Stimulated activated CD8-positive, alpha-beta memory T cell treated with anti-CD3 and anti-CD28 coated beads, Interleukin-12 subunit alpha, Interleukin-12 subunit beta, amount 100 ng/mL, for 1 hour (primary cell): ENCODE measurements around the gene OR9Q2.
"Not testable (repeated sequence)": the region's sequence is repeated elsewhere in the genome, so short reads cannot be mapped to it uniquely, and the experiment has no call there.

ENCODE experiments used
- DNase-seq: peaks from one replicate; pipeline ENCODE4 v3.0.0-alpha.2; 2020; ENCODE audit warnings: low read depth

The OR9Q2 gene, protein sequence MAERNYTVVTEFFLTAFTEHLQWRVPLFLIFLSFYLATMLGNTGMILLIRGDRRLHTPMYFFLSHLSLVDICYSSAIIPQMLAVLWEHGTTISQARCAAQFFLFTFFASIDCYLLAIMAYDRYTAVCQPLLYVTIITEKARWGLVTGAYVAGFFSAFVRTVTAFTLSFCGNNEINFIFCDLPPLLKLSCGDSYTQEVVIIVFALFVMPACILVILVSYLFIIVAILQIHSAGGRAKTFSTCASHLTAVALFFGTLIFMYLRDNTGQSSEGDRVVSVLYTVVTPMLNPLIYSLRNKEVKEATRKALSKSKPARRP

DNA sequence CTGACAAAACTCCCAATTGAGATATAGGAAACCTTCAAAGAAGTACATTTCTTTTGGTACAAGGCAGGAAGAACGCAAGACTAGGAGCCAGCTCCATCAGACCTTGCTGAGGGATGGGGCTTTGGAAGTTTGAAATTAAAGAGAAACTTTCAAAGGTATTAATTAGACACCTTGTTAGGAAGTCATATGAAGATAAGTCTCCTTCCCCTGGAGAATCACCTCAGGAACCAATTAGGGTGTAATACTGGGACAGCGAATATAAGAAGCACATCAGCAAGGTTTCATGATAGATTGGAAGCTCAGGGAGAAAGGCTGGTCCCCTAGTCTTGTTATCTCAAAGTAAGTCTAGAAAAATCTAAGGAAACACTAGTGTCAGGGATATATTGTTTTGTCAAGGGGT lies at the start of gene OR9Q2:
OR9Q2 (plus strand) TSS at position 301 of the 400 bp plus-strand sequence. CDS start 1,421 bp downstream, outside the sequence.
- no peak for DNase-seq

DNA sequence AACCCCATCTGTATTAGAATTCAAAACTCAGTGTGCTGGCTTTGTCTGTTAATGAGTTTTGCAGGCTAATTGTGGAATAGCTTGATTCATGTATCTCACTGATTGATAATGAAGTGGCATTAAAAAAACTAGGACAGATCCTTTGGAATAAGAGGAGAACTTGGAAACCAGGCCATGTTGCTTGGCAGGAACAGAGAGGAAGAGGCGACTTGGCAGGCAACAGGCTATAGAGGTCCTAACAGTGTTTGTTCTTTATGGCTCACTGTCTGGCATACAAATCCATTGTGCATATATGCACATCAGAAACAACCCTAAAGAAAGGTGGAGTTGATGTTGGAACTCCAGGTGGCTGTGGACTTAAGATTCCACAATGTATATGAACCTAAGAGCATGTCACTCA lies 46.1 kb upstream of the OR9Q2 start:
- no peak for DNase-seq

DNA sequence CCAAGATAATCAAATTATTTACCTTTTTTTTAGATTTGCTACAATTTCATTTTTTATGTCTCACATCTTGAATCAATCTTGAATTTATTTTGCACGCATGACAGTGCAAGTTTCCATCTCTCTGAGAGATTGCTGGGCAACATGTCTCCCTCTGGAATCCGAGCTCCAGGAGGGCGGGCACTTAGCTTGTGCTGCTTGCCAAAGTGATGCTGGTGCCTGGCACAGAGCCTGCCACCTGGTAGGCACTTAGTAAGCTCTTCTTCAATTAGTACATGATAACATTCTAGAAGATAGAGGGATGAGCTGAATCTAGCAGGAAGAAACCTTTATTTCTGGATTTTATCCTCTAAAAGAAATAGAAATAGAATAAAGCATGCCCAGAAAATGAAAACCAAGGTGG lies 36.1 kb upstream of the OR9Q2 start:
- DNase-seq: no peak

DNA sequence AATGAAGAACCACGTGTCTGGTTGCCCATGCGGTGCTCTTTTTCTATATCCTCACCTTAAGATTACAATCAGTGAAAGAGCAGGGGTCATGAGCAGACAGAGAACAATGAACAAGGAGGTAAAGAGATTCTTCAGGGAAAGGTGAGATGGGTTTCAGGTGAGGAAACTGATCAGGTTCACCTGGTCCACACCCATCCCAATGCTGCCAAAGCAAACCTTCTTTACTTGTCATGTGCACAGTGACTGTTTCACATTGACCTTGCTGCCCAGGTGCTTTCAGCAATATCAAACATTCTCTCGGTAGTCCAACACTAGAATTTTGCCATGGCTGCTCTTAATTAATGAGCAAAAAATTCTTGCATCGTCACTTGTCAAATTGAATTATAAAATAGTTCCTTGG lies 24.5 kb upstream of the OR9Q2 start:
- no peak for DNase-seq

DNA sequence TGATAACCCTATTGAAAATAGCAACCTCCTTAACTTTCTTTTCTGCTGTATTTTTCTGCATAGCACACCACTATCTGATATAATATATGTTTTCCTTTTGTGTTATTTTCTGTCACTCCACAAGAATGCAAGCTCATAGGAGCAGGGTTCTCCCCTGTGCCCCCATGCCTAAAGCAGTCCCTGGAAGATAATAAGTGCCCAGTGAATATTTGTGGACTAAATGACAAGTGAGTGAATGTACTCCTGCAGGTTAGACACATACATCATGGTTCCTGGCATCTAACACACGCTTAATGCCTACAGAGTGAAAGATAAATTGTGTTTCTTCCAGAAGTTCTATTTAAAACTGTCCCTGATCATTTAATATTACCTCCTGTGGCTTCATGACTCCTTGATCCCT lies 23.9 kb upstream of the OR9Q2 start:
- DNase-seq: no peak

DNA sequence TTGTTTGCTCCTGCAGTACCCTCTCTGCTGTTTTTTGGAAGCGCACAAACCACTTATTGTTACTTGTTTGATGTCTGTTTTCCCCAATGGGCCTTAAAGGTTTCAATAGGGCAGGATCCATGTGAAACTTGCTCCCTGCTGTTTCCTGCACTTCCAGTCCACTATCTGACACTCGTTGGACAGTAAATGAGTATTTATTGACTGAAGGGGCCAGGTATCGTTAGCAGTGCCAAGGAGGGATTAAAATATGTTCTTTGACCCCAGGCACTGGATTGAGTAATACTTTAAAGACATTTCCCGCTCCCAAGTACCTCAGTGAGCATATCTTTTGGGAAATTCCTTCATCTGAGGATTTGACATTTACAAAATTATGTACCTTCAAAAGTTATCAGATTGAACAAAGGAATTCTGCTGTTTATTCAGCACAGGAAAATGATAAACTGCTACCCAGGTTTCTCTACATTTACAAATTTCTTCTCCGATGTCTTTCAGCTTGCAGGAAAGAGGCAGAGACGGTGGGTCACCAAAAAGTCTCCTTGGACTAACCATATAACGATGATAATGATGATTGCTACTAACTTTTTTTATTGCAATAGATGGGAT lies 23.3 kb upstream of the OR9Q2 start:
- no peak for DNase-seq

DNA sequence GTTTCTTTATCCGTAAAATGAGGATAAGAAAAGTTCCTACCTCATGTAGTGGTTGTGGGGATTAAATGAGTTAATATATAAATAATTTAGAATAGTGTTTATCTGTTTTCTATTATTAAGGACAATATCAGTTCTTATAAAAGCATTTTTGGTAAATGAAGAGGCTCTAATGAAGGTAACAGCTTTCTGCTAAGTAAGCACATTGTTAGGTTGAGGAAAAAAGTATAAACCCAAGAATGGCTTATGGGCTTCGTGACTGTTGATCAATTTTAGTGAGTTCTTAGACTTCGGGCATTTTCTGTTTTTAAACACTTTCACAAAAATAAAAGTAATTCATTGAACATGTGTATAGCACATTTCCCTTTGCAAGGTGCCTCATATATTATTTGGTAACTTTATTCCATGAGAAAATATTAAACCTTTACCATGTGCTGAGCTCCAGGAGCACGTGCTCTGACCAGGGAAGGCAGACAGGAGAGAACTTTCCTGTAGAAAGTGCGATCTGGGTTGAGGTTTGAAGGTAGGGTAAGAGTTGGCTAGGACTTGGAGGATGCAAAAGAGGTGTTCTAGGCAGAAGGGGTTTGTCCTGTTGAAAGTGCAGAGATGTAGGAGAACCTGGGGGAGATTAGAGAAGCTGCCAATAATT lies 11.3 kb upstream of the OR9Q2 start:
- no peak for DNase-seq

DNA sequence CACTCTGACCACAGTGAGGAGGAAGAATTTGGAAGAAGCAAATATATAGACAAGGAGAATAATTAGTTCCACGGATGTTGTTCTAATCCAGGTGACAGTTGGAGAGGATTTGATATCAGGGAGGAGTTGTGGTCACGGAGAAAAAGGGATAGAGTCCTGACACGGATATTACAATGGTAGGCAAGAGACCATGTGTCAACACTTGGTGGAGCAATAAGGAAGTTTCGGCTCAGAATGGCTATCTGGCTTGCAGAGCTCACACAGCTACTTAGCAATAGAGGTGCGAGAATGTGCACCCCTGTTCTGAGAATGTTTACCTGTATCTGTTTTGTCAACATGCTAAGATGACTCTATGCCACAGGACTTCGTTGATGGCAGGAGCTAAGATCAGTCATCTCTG lies 10.4 kb upstream of the OR9Q2 start:
- no peak for DNase-seq

DNA sequence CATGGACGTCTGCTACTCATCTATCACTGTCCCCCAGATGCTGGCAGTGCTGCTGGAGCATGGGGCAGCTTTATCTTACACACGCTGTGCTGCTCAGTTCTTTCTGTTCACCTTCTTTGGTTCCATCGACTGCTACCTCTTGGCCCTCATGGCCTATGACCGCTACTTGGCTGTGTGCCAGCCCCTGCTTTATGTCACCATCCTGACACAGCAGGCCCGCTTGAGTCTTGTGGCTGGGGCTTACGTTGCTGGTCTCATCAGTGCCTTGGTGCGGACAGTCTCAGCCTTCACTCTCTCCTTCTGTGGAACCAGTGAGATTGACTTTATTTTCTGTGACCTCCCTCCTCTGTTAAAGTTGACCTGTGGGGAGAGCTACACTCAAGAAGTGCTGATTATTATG lies 9.2 kb upstream of the OR9Q2 start:
- no peak for DNase-seq

DNA sequence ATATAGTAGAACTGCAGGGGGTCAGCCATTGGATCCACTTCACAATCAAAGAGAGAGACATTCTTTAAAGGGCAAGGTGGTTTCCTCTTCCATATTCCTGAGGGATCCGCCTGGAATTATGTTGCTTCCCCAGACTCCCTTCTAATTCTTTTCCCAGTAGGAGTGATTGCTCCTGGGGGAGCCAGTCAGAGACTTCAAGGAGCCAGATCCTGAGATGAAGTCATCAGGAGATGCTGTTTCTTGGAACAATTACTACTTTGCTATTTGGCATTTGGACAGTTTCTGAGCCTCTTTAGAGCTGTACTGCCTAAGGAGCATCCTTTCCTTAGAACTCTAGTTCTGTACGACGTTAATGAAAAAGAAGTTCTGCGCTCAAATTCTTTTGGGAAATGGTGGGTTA lies 1.9 kb upstream of the OR9Q2 start:
- DNase-seq: no peak

DNA sequence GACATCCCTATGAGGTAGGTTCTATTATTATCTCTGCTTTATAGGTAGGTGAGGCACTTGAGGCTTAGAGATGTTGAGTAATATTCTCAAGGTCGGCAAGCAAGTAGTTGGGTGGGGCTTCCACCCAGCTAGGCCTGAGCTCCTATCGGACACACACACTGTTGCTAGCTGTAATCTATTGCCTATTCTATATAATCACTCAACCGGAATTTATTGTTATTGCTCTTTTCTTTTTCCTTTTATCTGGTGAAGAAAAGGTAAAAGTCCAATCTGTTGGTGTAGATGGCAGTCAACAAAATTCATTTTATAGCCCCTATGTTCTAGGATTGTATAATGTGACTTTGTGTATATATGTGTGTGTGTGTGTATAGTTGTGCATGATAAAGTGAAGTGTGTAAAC lies 3.4 kb downstream of the OR9Q2 start:
- DNase-seq: no peak

DNA sequence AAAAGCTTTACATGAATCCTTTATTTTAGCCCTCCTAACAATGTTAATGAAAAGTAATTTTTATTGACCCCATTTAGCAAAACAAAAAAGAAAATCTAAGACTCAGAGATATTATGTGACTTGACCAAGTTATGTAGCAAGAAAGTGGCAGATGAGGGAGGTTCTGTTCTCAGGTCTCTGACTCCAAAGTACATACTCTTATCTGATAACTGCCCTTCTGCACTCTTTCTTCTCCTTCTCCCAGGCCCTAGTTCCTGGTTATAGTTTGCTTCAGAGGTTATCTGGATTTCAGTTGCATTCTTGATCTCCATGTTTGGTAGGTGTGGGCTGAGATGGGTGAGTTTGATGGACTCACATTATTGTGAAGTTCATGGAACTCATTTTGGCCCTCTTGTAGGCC lies 4.5 kb downstream of the OR9Q2 start:
- no peak for DNase-seq

DNA sequence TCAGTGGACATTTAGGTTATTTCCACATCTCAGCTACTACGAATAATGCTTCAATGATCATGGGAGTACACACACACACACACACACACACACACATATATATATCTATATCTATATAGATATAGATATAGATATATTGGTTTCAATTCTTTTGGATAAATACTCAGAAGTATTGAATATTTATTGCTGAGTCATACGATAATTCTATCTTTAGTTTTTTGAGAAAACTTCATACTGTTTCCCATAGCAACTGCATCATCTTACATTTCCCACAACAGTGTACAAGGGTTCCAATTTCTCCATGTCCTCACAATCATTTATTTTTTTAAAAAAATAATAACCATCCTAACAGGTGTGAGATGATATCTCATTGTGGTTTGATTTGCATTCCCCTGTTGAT lies 7.1 kb downstream of the OR9Q2 start:
- DNase-seq: no peak

DNA sequence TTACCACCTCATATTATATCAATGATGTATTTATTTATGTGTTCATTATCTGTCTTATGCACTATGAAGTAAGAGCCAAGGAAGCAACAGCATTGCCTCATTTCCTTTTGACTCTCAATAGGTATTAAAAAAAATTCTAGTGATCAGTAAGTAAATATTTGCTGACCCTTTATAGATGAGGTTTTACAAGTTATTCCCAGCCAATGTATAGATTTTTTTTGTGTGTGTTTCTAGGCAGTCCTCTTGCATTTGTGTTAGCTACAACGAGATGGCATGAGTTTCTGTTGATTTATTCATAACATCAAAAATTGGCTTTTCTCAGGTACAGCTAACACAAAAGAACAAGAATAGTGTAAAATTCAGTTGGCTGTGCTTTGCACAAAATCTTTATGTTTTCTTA lies 10.4 kb downstream of the OR9Q2 start:
- DNase-seq: no peak

DNA sequence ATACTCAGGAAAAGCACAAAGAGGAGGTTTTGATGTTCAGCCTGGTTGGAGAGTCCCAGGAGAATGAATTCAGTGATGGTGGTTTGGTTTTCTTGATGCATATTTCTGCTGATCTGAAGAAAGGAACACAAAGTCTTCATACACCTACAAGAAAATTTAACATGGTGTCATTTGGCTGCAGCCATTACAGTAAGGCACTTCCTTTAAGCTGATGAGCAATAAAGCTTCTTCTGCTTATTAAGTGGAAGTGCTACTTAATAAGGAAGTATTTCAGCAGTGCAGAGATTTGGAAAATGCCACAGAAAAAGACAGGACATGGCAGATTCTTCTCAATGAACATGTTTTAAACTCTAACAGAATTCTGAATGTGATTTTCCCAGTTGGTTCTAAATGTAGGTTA lies 15.2 kb downstream of the OR9Q2 start, which contains the start of gene OR1S2:
OR1S2 (minus strand) TSS at position 101 of the 400 bp plus-strand sequence; CDS start at position 101, 0 bp downstream.
- no peak for DNase-seq

DNA sequence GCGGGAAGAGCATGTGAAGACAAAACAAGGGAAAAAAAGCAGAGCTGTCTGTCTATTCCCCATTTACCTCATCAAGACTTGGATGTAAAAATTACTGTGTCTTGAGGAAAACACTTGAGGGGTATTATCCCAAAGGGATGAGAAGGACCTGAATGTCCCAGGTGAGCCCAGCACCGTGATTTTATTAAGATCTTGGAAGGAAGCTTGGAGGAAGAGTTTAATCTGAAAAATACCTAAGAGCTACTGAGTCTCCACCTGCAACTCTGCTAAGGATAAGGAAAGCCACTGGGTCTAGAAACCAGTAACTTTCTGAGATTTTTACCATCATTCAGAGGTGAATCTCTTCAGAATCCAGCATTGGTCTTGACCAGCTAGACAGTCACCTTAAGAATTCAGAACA lies 23.6 kb downstream of the OR9Q2 start, which contains the start of gene OR1S1:
OR1S1 (plus strand) TSS at position 301 of the 400 bp plus-strand sequence.
- DNase-seq: not testable (repeated sequence)

DNA sequence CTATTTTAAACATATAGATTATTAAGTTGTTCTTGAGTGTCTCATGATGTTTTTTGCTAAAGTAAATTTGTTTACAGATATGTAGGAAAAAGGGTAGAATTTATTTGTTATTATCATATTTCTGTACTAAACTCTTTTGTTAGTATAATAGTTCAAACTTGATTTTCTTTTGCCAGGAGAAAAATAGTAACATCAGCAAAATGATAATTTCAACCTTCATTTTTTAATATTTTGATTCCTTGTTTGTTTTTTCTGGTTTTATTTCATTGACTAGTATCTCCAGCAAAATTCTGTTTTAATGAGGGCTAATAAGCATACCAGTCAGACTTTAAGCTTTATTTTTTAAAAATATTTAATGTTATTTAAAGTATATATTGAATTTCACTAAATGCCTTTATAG lies 27.6 kb downstream of the OR9Q2 start:
- no peak for DNase-seq

DNA sequence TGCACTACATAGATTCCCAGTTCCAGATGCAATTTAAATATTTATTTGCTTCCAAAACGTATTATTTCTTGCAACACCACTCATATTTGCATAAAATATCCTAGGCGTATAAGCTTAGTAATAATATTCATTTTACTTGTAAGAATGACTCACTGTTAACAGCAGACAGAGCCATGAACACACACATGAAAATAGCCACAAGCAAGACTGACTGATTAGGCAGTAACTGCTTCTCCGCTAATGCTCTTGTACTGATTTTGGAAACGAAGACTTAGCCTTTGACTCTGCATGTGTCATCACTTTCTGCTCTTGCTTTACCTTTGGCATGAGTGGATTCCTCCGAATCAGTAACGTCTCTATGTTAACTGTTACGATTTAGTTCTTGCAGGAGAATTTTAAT lies 33.9 kb downstream of the OR9Q2 start:
- no peak for DNase-seq

DNA sequence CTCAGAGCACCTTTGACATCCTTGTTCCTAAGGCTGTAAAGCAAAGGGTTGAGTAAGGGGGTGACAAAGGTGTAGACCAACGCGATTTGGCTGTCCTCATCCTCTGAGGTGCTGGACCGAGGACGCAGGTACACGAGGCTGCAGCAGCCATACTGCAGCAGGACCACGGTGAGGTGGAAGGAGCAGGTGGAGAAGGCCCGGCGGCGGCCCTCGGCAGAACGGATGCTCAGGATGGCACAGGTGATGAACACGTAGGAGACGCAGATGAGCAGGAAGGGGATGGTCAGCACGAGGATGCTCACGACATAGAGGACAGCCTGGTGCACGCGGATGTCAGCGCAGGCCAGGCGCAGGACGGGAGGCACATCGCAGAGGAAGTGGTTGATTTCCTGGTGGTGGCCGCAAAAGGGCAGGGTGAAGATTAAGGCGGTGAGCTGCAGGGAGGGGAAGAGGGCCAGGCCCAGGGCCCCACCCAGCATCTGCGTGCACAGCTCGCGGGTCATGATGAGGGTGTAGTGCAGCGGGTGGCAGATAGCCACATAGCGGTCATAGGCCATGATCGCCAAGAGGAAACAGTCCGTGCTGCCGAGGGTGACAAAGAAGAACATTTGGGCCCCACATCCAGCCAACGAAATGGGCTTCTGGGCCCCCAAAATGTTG lies 39.2 kb downstream of the OR9Q2 start:
- DNase-seq: no peak
